ENCODE results near the gene CHD5. TPM values are rescaled to one million over a fixed set of nuclear protein-coding genes. Genes with fewer than 3 reads are reported as not detected.

The CHD5 gene
- total and polyA plus RNA-seq, 2 of the 13 experiments (the other 11 are each of a cell fraction or from before 2014, with no cell fraction given), result 0.02 to 0.21 TPM

DNA sequence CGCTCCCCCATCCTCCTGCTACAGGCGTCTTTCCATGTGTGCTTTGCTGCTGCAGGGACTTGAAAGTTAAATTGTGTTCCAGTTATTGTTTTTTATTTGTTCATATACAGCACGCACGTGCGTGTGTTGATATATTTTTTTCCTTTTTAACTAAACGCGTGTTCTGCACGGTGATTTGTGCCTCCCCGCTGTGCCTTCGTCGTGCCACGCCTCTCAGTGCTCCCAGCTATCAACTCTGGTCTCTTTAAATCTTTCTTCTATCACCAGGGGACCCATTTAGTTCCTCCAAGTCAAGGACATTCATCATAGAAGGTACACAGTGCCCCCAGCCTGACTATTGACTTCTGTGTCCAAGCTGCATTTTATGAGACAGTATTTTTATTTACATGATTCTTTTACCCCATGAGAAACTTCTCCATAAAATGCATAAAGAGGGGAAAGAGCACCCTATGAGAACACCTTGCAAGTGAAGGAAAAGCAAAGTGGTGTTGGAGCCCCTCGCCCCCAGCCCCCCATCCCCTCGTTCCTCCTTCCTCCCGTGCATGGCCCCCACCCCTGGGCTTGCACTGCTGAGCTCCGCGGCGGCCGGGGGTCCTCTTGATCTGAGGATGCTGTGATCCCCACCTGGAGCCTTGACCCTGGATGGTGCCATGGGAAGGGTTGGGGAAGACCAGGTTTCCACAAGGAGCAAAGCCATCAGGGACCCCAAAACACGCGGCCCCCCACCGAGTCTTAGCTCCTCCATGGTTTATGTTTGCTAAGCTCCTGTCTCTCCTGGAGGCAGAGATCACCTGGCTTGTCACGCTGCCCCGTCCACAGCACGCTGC is 88.9 kb downstream of the CHD5 start (continued):
- TF ChIP-seq, protein P1, sequence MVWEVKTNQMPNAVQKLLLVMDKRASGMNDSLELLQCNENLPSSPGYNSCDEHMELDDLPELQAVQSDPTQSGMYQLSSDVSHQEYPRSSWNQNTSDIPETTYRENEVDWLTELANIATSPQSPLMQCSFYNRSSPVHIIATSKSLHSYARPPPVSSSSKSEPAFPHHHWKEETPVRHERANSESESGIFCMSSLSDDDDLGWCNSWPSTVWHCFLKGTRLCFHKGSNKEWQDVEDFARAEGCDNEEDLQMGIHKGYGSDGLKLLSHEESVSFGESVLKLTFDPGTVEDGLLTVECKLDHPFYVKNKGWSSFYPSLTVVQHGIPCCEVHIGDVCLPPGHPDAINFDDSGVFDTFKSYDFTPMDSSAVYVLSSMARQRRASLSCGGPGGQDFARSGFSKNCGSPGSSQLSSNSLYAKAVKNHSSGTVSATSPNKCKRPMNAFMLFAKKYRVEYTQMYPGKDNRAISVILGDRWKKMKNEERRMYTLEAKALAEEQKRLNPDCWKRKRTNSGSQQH (CRISPR knock-in tag; IDR thresholded peaks at IDR 0.05; ENCODE audit: low read depth), result no peak
- TF ChIP-seq PRPF4 (IDR thresholded peaks at IDR 0.05; ENCODE audit: low read depth, low read length, poor library complexity, severe bottlenecking), result no peak

- WGBS (ENCODE audit: low lambda C conversion rate), result 62% methylated on average over 10 of the region's 18 CpGs
- Histone ChIP-seq H3K4me1 (ENCODE audit: insufficient read depth, low read length) (no peaks in the 10 kb centered on the region), H3K27me3 (ENCODE audit: control insufficient read depth in 1 of 2, insufficient read depth in 2 of 2, low read length in 2 of 2) (no peaks in the 10 kb centered on the region), H3K9ac (ENCODE audit: insufficient read depth, low read depth, low read length) (no peak overlapping the region), H2AFZ (ENCODE audit: low read length) (no peak overlapping the region), H4K20me1 (ENCODE audit: insufficient read depth, low read length) (no peaks in the 10 kb centered on the region), H3K79me2 (ENCODE audit: insufficient read depth, low read length) (no peaks in the 10 kb centered on the region), H3K27ac (ENCODE audit: extremely low read length, insufficient read depth, low read length) (no peak overlapping the region), H3K9me3 (ENCODE audit: low read length) (no peaks in the 10 kb centered on the region), H3K4me3 (replicated peaks in 1 of 3; ENCODE audit: insufficient read depth in 1 of 3, low read depth in 2 of 3, low read length in 3 of 3) (no peak overlapping the region), H3K36me3 (replicated peaks in 1 of 2; ENCODE audit: control insufficient read depth in 1 of 2, insufficient read depth in 2 of 2, low read length in 2 of 2) (no peaks in the 10 kb centered on the region), H3K4me2 (ENCODE audit: low read depth, low read length) (no peak overlapping the region)
- CTCF ChIA-PET (ENCODE audit: low intra/inter-chr PET ratio, low total read pairs), result no interaction called here
- ATAC-seq (no peak), DNase-seq (ENCODE audit: low spot score) (no peak), FAIRE-seq (no peak)
- POLR2A ChIA-PET, result no interaction called here
- intact Hi-C loops (cut with micrococcal nuclease; ENCODE audit: unreplicated experiment), result no loop called here
- BruUV-seq (replicated peaks), result no TSS peak
- no peak for TF ChIP-seq SNAPC2 (CRISPR knock-in tag; IDR thresholded peaks at IDR 0.05)
- TF ChIP-seq ZNF629 (CRISPR knock-in tag; conservative IDR thresholded peaks at IDR 0.05), result no peak
- no peak for TF ChIP-seq MBNL3 (CRISPR knock-in tag; conservative IDR thresholded peaks at IDR 0.05)
- no peak for TF ChIP-seq PRPF4 (IDR thresholded peaks at IDR 0.05; ENCODE audit: low read depth, low read length, poor library complexity, severe bottlenecking)
- no peak for TF ChIP-seq ZSCAN31 (CRISPR knock-in tag; IDR thresholded peaks at IDR 0.05; ENCODE audit: low read depth)
- no peak for TF ChIP-seq ZNF570 (CRISPR knock-in tag; IDR thresholded peaks at IDR 0.05; ENCODE audit: borderline replicate concordance)
- no peak for TF ChIP-seq ZNF639 (CRISPR knock-in tag; conservative IDR thresholded peaks at IDR 0.05)
- TF ChIP-seq HOXA9 (CRISPR knock-in tag; IDR thresholded peaks at IDR 0.05; ENCODE audit: borderline replicate concordance), result no peak
- no peak for TF ChIP-seq PCBP2 (optimal IDR thresholded peaks at IDR 0.05; ENCODE audit: low read depth, low read length, poor library complexity, severe bottlenecking)
- TF ChIP-seq ZBTB42 (CRISPR knock-in tag; IDR thresholded peaks at IDR 0.05), result no peak
- TF ChIP-seq MEIS2 (CRISPR knock-in tag; IDR thresholded peaks at IDR 0.05), result no peak
- no peak for TF ChIP-seq ZNF781 (CRISPR knock-in tag; IDR thresholded peaks at IDR 0.05; ENCODE audit: borderline replicate concordance, not compliant biosample characterization)
- TF ChIP-seq ZNF891 (CRISPR knock-in tag; IDR thresholded peaks at IDR 0.05), result no peak
- in situ Hi-C loops (cut with HindIII; ENCODE audit: extremely low pct_ligation_motif_present, low pct_unique_long_range_greater_than_20kb), result no loop called here
These were observed 89.8 kb downstream of the CHD5 start for GRCh38 chr1:6090288-6090687.

Measured in HepG2 (cell line).